PC-9 (cell line): ENCODE data around the gene CSF1.

ENCODE experiments used
- EZH2 ChIP-seq: fragments of 200-600 bp; sonication (generic); IDR thresholded peaks from 2 replicates; pipeline ENCODE4 v1.8.0; 2017; ENCODE audit warnings: antibody characterized with exemption, low read depth
- TF ChIP-seq, protein P1 (sequence below): fragments of 200-600 bp; sonication (generic); conservative IDR thresholded peaks from 2 replicates; pipeline ENCODE4 v1.6.1; 2017; ENCODE audit warnings: mixed run types, antibody characterized with exemption, mild to moderate bottlenecking, moderate library complexity

DNA sequence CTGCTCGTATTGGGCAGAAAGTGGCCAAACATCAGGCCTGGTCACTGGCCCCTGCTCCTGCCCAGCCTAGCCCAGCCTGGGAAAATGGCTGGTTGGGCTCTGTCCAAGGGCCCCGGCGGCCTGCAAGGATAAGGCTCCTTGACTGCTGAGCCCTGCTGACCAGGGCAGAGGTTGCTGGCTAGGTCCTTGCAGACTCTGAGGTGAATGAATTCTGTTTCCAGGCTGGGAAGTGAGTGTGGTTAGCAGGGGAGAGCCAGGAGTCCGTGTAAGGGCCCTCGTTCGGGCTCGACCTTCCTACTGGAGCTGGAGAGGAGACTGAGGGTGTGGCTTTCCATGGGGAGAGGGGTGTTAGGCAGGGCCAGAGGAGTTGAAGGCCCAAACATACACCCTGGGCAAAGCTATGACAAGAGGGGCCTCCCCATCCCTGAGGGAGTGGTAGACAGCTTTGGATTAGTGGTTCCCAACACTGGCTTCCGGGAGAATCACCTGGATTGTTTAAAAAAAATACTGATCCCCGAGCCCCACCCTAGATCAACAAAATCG lies 20.6 kb downstream of the CSF1 start:
- TF ChIP-seq EZH2, result no peak
- TF ChIP-seq, protein P1, sequence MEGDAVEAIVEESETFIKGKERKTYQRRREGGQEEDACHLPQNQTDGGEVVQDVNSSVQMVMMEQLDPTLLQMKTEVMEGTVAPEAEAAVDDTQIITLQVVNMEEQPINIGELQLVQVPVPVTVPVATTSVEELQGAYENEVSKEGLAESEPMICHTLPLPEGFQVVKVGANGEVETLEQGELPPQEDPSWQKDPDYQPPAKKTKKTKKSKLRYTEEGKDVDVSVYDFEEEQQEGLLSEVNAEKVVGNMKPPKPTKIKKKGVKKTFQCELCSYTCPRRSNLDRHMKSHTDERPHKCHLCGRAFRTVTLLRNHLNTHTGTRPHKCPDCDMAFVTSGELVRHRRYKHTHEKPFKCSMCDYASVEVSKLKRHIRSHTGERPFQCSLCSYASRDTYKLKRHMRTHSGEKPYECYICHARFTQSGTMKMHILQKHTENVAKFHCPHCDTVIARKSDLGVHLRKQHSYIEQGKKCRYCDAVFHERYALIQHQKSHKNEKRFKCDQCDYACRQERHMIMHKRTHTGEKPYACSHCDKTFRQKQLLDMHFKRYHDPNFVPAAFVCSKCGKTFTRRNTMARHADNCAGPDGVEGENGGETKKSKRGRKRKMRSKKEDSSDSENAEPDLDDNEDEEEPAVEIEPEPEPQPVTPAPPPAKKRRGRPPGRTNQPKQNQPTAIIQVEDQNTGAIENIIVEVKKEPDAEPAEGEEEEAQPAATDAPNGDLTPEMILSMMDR, result no peak
